Measurements from ENCODE around the gene KCNH2. TPM values are rescaled to one million over a fixed set of nuclear protein-coding genes. Genes with fewer than 3 reads are reported as not detected.

Gene KCNH2
- total and polyA plus RNA-seq, 4 donors, result 0.23 to 2.4 (median 0.64) TPM

- Histone ChIP-seq H3K36me3 (ENCODE audit: control insufficient read depth in 1 of 2, insufficient read depth in 2 of 2, low read length in 1 of 2) (no peaks in the 10 kb centered on the region), H3K4me1 (ENCODE audit: control insufficient read depth in 1 of 2, insufficient read depth in 2 of 2, low read length in 2 of 2) (no peaks in the 10 kb centered on the region), H3K27ac (ENCODE audit: low read depth in 1 of 2, low read length in 2 of 2) (no peak overlapping the region)
These were observed 25.6 kb downstream of the KCNH2 start for GRCh38 chr7:150952331-150953050.

GRCh38 chr7:150951521-150951920, 26.6 kb downstream of the KCNH2 start:
- H3K36me3 ChIP-seq (ENCODE audit: control insufficient read depth in 1 of 2, insufficient read depth in 2 of 2, low read length in 1 of 2), result no peaks in the 10 kb centered on the region
- peak; percentile 36 to 77 for DNase-seq
- no peaks in the 10 kb centered on the region for H3K4me1 ChIP-seq (ENCODE audit: control insufficient read depth in 1 of 2, insufficient read depth in 2 of 2, low read length in 2 of 2)
- H3K9me3 ChIP-seq (ENCODE audit: control insufficient read depth, low read length), result no peaks in the 10 kb centered on the region
- WGBS, 2 donors, result 97 to 98% methylated on average over 28 of the region's 28 CpGs
- no peak for ATAC-seq (ENCODE audit: low FRiP score)
- H3K4me3 ChIP-seq (ENCODE audit: low read length in 2 of 2), result no peak overlapping the region
- intact Hi-C loops (cut with DNase I), result no loop called here
- H3K27ac ChIP-seq (ENCODE audit: low read depth in 1 of 2, low read length in 2 of 2), result no peak overlapping the region
- H3K27me3 ChIP-seq (ENCODE audit: control insufficient read depth in 1 of 2, insufficient read depth in 2 of 2, low read length in 1 of 2), result no peaks in the 10 kb centered on the region

More at GRCh38 chr7:150952331-150953050, 25.6 kb downstream of the KCNH2 start:
- Histone ChIP-seq H3K27me3 (ENCODE audit: control insufficient read depth in 1 of 2, insufficient read depth in 2 of 2, low read length in 1 of 2) (no peaks in the 10 kb centered on the region), H3K9me3 (ENCODE audit: control insufficient read depth, low read length) (no peaks in the 10 kb centered on the region), H3K4me3 (ENCODE audit: low read length in 2 of 2) (no peak overlapping the region)
- 94 to 97% methylated on average over 33 of the region's 33 CpGs for WGBS, 2 donors
- ATAC-seq (ENCODE audit: low FRiP score) (no peak), DNase-seq (peak; percentile 34 to 64)
- intact Hi-C loops (cut with DNase I), result no loop called here

GRCh38 chr7:150951181-150951520, 27.0 kb downstream of the KCNH2 start:
- DNase-seq (peak in 1 of 2 donors; percentile 23), ATAC-seq (ENCODE audit: low FRiP score) (no peak)
- Histone ChIP-seq H3K36me3 (ENCODE audit: control insufficient read depth in 1 of 2, insufficient read depth in 2 of 2, low read length in 1 of 2) (no peaks in the 10 kb centered on the region), H3K4me1 (ENCODE audit: control insufficient read depth in 1 of 2, insufficient read depth in 2 of 2, low read length in 2 of 2) (no peaks in the 10 kb centered on the region), H3K27me3 (ENCODE audit: control insufficient read depth in 1 of 2, insufficient read depth in 2 of 2, low read length in 1 of 2) (no peaks in the 10 kb centered on the region), H3K27ac (ENCODE audit: low read depth in 1 of 2, low read length in 2 of 2) (no peak overlapping the region), H3K4me3 (ENCODE audit: low read length in 2 of 2) (no peak overlapping the region), H3K9me3 (ENCODE audit: control insufficient read depth, low read length) (no peaks in the 10 kb centered on the region)
- 97% methylated on average over 16 of the region's 16 CpGs for WGBS, 2 donors
- intact Hi-C loops (cut with DNase I), result no loop called here

- WGBS, 2 donors, result 97% methylated on average over 27 of the region's 27 CpGs
- DNase-seq (peak; percentile 34 to 71), ATAC-seq (ENCODE audit: low FRiP score) (no peak)
These were observed 27.5 kb downstream of the KCNH2 start for GRCh38 chr7:150950496-150951180.

GRCh38 chr7:150949971-150950491, 28.1 kb downstream of the KCNH2 start:
- no peak overlapping the region for H3K4me3 ChIP-seq (ENCODE audit: low read length in 2 of 2)
- H3K9me3 ChIP-seq (ENCODE audit: control insufficient read depth, low read length), result no peaks in the 10 kb centered on the region
- no peaks in the 10 kb centered on the region for H3K36me3 ChIP-seq (ENCODE audit: control insufficient read depth in 1 of 2, insufficient read depth in 2 of 2, low read length in 1 of 2)
- 90 to 93% methylated on average over 16 of the region's 16 CpGs for WGBS, 2 donors
- no peaks in the 10 kb centered on the region for H3K27me3 ChIP-seq (ENCODE audit: control insufficient read depth in 1 of 2, insufficient read depth in 2 of 2, low read length in 1 of 2)
- no peak overlapping the region for H3K27ac ChIP-seq (ENCODE audit: low read depth in 1 of 2, low read length in 2 of 2)
- DNase-seq, result peak in 1 of 2 donors; percentile 65
- no peaks in the 10 kb centered on the region for H3K4me1 ChIP-seq (ENCODE audit: control insufficient read depth in 1 of 2, insufficient read depth in 2 of 2, low read length in 2 of 2)
- ATAC-seq (ENCODE audit: low FRiP score), result no peak
- intact Hi-C loops (cut with DNase I), result no loop called here

More at GRCh38 chr7:150950496-150951180, 27.5 kb downstream of the KCNH2 start:
- Histone ChIP-seq H3K4me1 (ENCODE audit: control insufficient read depth in 1 of 2, insufficient read depth in 2 of 2, low read length in 2 of 2) (no peaks in the 10 kb centered on the region), H3K4me3 (ENCODE audit: low read length in 2 of 2) (no peak overlapping the region), H3K36me3 (ENCODE audit: control insufficient read depth in 1 of 2, insufficient read depth in 2 of 2, low read length in 1 of 2) (no peaks in the 10 kb centered on the region), H3K27ac (ENCODE audit: low read depth in 1 of 2, low read length in 2 of 2) (no peak overlapping the region), H3K9me3 (ENCODE audit: control insufficient read depth, low read length) (no peaks in the 10 kb centered on the region), H3K27me3 (ENCODE audit: control insufficient read depth in 1 of 2, insufficient read depth in 2 of 2, low read length in 1 of 2) (no peaks in the 10 kb centered on the region)
- intact Hi-C loops (cut with DNase I), result no loop called here

GRCh38 chr7:150949564-150949963, 28.6 kb downstream of the KCNH2 start:
- WGBS, 2 donors, result 92 to 96% methylated on average over 4 of the region's 4 CpGs
- H3K27me3 ChIP-seq (ENCODE audit: control insufficient read depth in 1 of 2, insufficient read depth in 2 of 2, low read length in 1 of 2), result no peaks in the 10 kb centered on the region
- H3K9me3 ChIP-seq (ENCODE audit: control insufficient read depth, low read length), result no peaks in the 10 kb centered on the region
- H3K27ac ChIP-seq (ENCODE audit: low read depth in 1 of 2, low read length in 2 of 2), result no peak overlapping the region
- DNase-seq (no peak), ATAC-seq (ENCODE audit: low FRiP score) (no peak)
- no peaks in the 10 kb centered on the region for H3K36me3 ChIP-seq (ENCODE audit: control insufficient read depth in 1 of 2, insufficient read depth in 2 of 2, low read length in 1 of 2)
- intact Hi-C loops (cut with DNase I), result no loop called here
- no peaks in the 10 kb centered on the region for H3K4me1 ChIP-seq (ENCODE audit: control insufficient read depth in 1 of 2, insufficient read depth in 2 of 2, low read length in 2 of 2)
- H3K4me3 ChIP-seq (ENCODE audit: low read length in 2 of 2), result no peak overlapping the region

- intact Hi-C loops (cut with DNase I), result no loop called here
- peak in 1 of 2 donors; percentile 50 for DNase-seq
- 89 to 93% methylated on average over 15 of the region's 15 CpGs for whole genome bisulfite sequencing, 2 donors
- no peak overlapping the region for H3K4me3 ChIP-seq (ENCODE audit: low read length in 2 of 2)
- no peak for ATAC-seq (ENCODE audit: low FRiP score)
- no peaks in the 10 kb centered on the region for H3K36me3 ChIP-seq (ENCODE audit: control insufficient read depth in 1 of 2, insufficient read depth in 2 of 2, low read length in 1 of 2)
- H3K9me3 ChIP-seq (ENCODE audit: control insufficient read depth, low read length), result no peaks in the 10 kb centered on the region
- H3K27me3 ChIP-seq (ENCODE audit: control insufficient read depth in 1 of 2, insufficient read depth in 2 of 2, low read length in 1 of 2), result no peaks in the 10 kb centered on the region
- H3K4me1 ChIP-seq (ENCODE audit: control insufficient read depth in 1 of 2, insufficient read depth in 2 of 2, low read length in 2 of 2), result no peaks in the 10 kb centered on the region
- H3K27ac ChIP-seq (ENCODE audit: low read depth in 1 of 2, low read length in 2 of 2), result no peak overlapping the region
These were observed 29.3 kb downstream of the KCNH2 start for GRCh38 chr7:150948791-150949251.

- Histone ChIP-seq H3K27ac (ENCODE audit: low read depth in 1 of 2, low read length in 2 of 2) (no peak overlapping the region), H3K4me3 (ENCODE audit: low read length in 2 of 2) (no peak overlapping the region), H3K4me1 (ENCODE audit: control insufficient read depth in 1 of 2, insufficient read depth in 2 of 2, low read length in 2 of 2) (no peaks in the 10 kb centered on the region), H3K27me3 (ENCODE audit: control insufficient read depth in 1 of 2, insufficient read depth in 2 of 2, low read length in 1 of 2) (no peaks in the 10 kb centered on the region), H3K9me3 (ENCODE audit: control insufficient read depth, low read length) (no peaks in the 10 kb centered on the region), H3K36me3 (ENCODE audit: control insufficient read depth in 1 of 2, insufficient read depth in 2 of 2, low read length in 1 of 2) (no peaks in the 10 kb centered on the region)
- ATAC-seq (ENCODE audit: low FRiP score), result no peak
- intact Hi-C loops (cut with DNase I), result no loop called here
- peak in 1 of 2 donors; percentile 37 for DNase-seq
- WGBS, 2 donors, result 57 to 58% methylated on average over 19 to 34 of the region's 34 CpGs
These were observed 30.1 kb downstream of the KCNH2 start for GRCh38 chr7:150947761-150948651.
